ENCODE measurements around the gene PNP. TPM values are rescaled to one million over a fixed set of nuclear protein-coding genes. Genes with fewer than 3 reads are reported as not detected.

Gene PNP
- total RNA-seq, 1 experiment from 2014 or later: 87.5 TPM

- H3K4me1 Mint-ChIP-seq: peaks cover 16 to 21% of the 10 kb centered on the region in 2 experiments
- peaks cover 13% of the 10 kb centered on the region; the same call in 1 of the 2 replicates for H3K79me2 ChIP-seq (ENCODE audit: insufficient read depth, low read length)
- no peak overlapping the region for H3K27ac ChIP-seq (ENCODE audit: insufficient read length, low read depth, low read length)
Observed at GRCh38 chr14:20456971-20457370, 12.2 kb upstream of the PNP start.

More at GRCh38 chr14:20456971-20457370, 12.2 kb upstream of the PNP start:
- Histone ChIP-seq H3K79me1 (ENCODE audit: insufficient read depth, low read depth, low read length, poor library complexity, severe bottlenecking) (peaks cover 6% of the 10 kb centered on the region), H3K23me2 (ENCODE audit: insufficient read length, low read depth, low read length, poor library complexity, severe bottlenecking) (peaks cover 10% of the 10 kb centered on the region), H3K9ac (ENCODE audit: extremely low read depth, insufficient read length, low read length) (no peak overlapping the region), H3K4ac (ENCODE audit: low read depth, low read length) (no peak overlapping the region), H4K8ac (replicated peaks; ENCODE audit: insufficient read length, low read depth, low read length) (no peak overlapping the region), H2BK5ac (ENCODE audit: insufficient read length, low read length) (no peak overlapping the region), H3K56ac (ENCODE audit: insufficient read length, low read depth, low read length) (no peak overlapping the region), H3K18ac (ENCODE audit: insufficient read length, low read depth, low read length) (no peak overlapping the region), H3K4me2 (ENCODE audit: insufficient read depth, insufficient read length, low read length) (peak overlapping the region; percentile 70), H3K9me3 (ENCODE audit: control insufficient read depth, low read depth, low read length) (no peaks in the 10 kb centered on the region), H2BK15ac (ENCODE audit: low read depth, low read length) (no peak overlapping the region), H4K91ac (ENCODE audit: insufficient read length, low read depth, low read length) (no peak overlapping the region), H3K23ac (ENCODE audit: insufficient read length, low read depth, low read length) (no peak overlapping the region), H3T11ph (ENCODE audit: low read length) (no peak overlapping the region), H3K14ac (ENCODE audit: insufficient read depth, low read length) (no peak overlapping the region), H2AFZ (ENCODE audit: low read length) (no peak overlapping the region), H2BK12ac (ENCODE audit: insufficient read length, low read depth, low read length) (no peak overlapping the region), H4K5ac (ENCODE audit: insufficient read length, low read depth, low read length) (no peak overlapping the region), H2BK120ac (ENCODE audit: low read depth, low read length, poor library complexity, severe bottlenecking) (no peak overlapping the region), H3K27me3 (ENCODE audit: insufficient read depth, low read length) (no peaks in the 10 kb centered on the region), H3K4me1 (ENCODE audit: insufficient read depth, low read length) (no peaks in the 10 kb centered on the region; the same call in 1 of the 2 replicates), H2BK20ac (ENCODE audit: low read depth, low read length, poor library complexity, severe bottlenecking) (no peak overlapping the region), H4K20me1 (ENCODE audit: control insufficient read depth, insufficient read depth, insufficient read length) (no peaks in the 10 kb centered on the region), H2AK5ac (ENCODE audit: insufficient read length, low read length) (no peak overlapping the region)
- no CpG with 5 or more reads among the region's 13 CpGs for WGBS (ENCODE audit: extremely low coverage, insufficient read length, low lambda C conversion rate)
- H3K36me3 Mint-ChIP-seq (ENCODE audit: insufficient read depth in 1 of 3, low read depth in 3 of 3): peaks cover 11 to 35% (median 21%) of the 10 kb centered on the region in 3 experiments
- H3K27ac Mint-ChIP-seq: peak overlapping the region in 1 of 3 experiments; percentile 10; a peak in 2 of 7 replicates
- DNase-seq: no peak
- TF ChIP-seq CTCF (conservative IDR thresholded peaks at IDR 0.05): no peak
- peaks cover 4 to 5% of the 10 kb centered on the region in 2 experiments; a peak in 3 of 5 replicates for H3K9me3 Mint-ChIP-seq
- H3K27me3 Mint-ChIP-seq (ENCODE audit: low read depth): no peaks in the 10 kb centered on the region
- H3K4me3 Mint-ChIP-seq: no peak overlapping the region

Data from H9 (cell line).